GM18507 (cell line): ENCODE results near the gene FRMD8.
A peak's percentile ranks its signal among the peaks of the same experiment; 100 is the strongest.

ENCODE experiments used
- DNase-seq: peaks from one replicate; pipeline ENCODE4 v3.0.0; 2011; ENCODE audit warnings: low read depth; ENCODE audit not compliant: insufficient read length; ENCODE audit errors: extremely low spot score
- FAIRE-seq: peaks from 2 replicates; lab custom pipeline; 2011; peaks lifted over from hg19 to GRCh38; lab: Jason Lieb, UNC

The FRMD8 gene

DNA sequence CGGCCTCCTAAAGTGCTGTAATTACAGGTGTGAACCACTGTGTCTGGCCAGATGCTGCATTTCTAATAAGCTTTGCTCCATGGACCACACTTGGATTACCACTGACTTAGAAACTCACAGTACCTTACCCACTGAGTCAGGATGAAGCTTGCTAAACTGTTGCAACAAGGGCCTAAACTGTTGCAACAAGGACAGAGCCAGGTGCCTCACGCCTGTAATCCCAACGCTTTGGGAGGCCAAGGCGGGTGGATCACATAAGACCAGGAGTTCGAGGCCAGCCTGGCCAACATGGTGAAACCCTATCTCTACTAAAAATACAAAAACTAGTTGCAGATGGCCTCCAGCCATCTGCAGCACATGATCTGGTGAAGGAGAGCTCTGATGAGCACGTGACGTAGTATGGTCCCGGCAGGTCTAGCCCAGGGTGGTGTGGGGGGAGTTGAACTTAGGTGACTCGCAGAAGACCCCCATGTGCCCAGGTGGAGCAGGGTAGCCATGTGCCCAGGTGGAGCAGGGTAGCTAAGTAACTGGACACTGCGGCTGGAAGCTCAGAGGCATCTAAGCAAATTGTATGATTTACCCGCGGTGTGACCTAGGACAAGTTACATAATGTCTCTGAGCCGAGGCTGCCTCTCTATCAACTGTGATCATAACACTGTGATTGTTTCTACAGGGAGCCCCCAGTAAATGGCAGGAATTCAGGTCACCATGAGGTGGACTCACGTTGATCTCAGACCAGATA lies 12.4 kb upstream of the FRMD8 start:
- no peak for DNase-seq
- no peak for FAIRE-seq

DNA sequence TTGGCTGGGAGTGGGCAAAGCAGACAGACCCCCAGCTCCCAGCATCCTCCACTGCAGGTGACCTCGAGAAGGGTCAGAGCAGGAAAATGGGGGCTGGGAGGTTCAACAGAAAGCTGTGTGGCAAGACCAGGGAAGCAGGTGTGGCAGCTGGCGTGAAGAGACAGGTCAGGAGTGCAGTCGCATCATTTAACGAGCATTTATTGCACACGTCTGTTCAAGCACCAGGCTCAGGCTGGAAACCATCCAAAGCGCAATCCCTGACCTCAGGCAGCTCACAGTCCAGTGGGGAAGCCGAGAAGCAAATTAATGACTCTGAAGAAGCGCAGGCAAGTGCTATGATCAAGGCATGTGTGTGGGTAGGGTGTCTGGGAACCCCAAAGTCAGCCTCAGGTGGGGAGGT lies 11.4 kb upstream of the FRMD8 start:
- no peak for FAIRE-seq
- DNase-seq: no peak

DNA sequence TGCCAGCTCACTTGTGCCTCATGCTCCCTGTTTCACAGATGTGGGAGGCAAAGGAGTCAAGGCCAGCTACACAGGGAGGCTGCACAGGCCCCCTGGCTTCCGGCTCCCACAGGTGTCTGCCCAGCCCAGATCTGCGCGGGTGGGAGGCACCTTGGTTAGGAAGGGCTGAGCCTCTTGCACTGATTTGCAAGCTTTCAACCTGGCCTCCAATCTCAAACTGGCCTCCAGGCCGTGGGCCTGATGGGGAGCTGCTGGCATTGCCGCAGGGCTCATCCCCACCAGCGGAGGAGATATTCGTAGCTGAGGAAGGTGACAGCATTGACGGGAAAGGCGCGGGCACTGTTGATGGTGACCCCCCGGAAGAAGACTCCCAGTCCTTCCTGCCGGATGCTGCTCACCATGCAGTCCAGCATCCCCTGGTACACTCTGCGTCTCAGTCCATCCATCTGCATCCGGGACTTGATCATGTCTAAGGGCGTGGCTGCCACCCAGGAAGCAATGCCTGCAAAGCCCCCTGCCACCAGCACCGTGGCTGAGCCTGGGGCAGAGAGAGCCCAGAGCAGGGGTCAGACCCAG lies 10.2 kb upstream of the FRMD8 start:
- DNase-seq (no peak), FAIRE-seq (no peak)

DNA sequence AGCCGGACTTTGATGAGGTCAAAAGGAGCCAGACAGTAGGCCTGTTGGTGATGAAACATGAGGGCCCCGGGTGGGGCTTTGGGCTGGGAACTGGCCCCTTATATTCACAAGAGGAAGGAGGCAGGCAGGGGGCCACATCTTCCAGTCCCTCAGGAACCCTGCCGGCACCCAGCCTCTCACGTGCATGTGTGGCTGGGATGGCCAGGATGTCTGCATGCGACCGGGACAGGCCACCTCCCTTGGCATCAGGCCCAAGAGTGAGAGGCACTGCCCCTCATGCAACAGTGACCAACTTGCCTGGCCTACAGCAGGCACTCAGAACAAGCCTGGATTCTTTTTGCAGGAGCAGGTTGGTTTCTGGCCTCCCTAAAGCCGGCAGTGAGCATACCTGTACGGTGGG lies 9.4 kb upstream of the FRMD8 start:
- FAIRE-seq: no peak
- no peak for DNase-seq

DNA sequence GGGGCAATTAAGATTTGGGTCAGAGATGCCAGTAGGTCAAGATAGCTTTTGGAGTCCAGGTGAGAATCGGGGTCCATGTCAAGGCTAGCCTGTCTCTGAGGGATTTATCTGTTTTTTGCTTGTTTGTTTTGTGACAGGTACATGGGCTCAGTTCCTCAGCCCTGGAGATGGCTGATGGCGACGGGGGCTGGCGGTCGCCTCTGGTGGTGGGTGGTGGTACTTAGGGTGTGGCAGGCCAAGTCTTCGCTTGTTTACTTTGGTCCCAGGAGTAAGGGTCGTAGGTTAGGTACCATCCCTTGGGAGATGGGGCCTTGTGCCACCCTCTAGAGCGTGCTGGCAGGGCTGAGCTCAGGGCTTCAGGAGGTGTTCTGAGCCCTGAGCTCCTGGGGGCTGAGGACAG lies 8.7 kb upstream of the FRMD8 start:
- FAIRE-seq (no peak), DNase-seq (no peak)

- peak; percentile 74 for FAIRE-seq
- DNase-seq: no peak
Measured at GRCh38 chr11:65378208-65378927, 8.1 kb upstream of the FRMD8 start.

DNA sequence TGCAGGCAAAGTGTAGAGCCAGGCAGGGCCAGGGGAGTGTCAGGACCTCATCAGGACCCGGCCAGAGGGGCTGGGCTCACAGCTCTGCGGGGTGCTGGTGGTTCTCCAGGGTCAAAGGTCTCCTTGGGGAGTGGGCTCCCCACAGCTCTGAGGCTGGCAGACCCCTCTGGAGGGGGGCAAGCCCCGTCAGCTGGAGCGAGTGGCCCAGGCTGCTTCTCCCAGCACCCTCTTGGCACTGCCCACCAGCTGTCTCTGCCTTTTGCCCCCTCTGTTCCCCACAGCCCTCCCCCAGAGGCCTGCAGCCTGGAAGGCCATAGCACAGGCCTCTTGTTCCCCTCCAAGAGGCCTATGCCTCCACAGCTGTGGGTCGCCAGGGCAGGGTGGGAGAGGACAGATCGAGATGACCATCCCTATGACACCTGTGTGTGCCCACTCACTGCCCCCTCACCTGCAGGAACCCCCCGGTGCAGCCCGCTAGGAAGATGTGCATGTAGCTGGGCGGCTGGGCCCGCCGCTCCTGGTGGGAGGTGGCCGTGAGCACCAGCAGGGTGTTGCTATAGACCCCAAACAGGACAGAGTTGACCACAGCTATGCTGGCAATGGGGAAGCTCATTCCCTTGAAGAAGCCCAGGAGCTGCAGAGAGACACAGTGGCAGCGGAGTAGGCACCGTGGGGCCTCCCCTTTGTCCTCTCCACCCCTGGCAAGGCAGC lies 7.4 kb upstream of the FRMD8 start:
- no peak for DNase-seq
- FAIRE-seq: no peak

- no peak for FAIRE-seq
- DNase-seq: no peak
Measured at GRCh38 chr11:65379698-65380459, 6.6 kb upstream of the FRMD8 start.

GRCh38 chr11:65380460-65381119 lies 5.8 kb upstream of the FRMD8 start:
- FAIRE-seq (no peak), DNase-seq (no peak)

GRCh38 chr11:65381716-65382032 lies 4.8 kb upstream of the FRMD8 start:
- no peak for DNase-seq
- FAIRE-seq: no peak

GRCh38 chr11:65382033-65382803 lies 4.2 kb upstream of the FRMD8 start, which contains the start of gene SLC25A45:
Gene SLC25A45 (minus strand): TSS chr11:65382646. CDS start chr11:65381951, 695 bp downstream.
- peak; percentile 94 for FAIRE-seq

DNA sequence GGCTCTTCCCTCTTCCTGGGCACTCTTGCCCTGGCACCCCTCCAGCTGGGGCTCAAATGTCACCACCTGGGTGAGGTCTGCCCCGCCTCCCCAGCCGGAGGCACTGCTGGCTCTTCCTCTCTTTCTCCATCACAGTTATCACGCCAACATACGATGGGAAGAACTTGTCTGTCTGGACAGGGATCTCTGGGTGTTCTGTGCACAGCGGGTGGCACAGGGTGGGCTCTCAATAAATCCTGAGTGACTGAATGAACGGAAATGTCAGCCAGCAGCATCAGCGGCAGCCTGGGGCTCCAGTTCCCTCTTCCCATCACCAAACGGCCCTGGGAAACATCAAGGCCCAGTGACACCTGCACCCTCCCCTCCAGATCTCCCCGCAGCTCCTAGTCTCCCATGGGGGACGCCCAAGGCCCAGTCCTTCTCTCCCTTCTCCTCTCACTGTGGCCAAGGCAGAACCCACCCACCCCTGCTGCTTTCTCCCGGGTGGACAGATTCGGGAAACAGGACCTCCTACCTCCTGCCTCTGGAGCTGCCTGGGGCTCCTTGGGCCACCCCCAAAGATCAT lies 3.6 kb upstream of the FRMD8 start:
- FAIRE-seq (no peak), DNase-seq (no peak)

More at GRCh38 chr11:65382033-65382803, 4.2 kb upstream of the FRMD8 start, which contains the start of gene SLC25A45:
- DNase-seq: peak; percentile 47

DNA sequence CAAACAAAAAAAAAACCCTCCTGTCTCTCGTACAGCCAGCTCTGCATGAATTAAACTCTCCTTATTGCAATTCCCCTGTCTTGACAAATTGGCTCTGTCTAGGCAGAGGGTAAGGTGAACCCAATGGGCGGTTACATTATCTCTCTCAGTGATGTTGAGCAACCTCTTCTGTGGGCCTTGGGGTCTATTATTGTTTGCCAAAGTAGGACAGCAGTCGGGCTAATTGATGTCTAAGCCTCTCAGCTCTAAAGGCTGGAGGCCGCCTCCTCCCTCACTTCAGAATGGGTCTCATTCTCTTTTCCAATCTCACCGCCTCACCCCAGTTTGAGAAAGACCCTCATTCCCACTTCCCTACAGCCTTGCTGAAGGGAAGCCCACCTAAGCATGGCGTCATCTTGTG lies 2.7 kb upstream of the FRMD8 start:
- DNase-seq (no peak), FAIRE-seq (no peak)

GRCh38 chr11:65384301-65384889 lies 2.0 kb upstream of the FRMD8 start:
- DNase-seq: no peak
- FAIRE-seq: no peak

GRCh38 chr11:65388731-65389130 lies 2.3 kb downstream of the FRMD8 start:
- FAIRE-seq: peak; percentile 44
- DNase-seq: no peak

DNA sequence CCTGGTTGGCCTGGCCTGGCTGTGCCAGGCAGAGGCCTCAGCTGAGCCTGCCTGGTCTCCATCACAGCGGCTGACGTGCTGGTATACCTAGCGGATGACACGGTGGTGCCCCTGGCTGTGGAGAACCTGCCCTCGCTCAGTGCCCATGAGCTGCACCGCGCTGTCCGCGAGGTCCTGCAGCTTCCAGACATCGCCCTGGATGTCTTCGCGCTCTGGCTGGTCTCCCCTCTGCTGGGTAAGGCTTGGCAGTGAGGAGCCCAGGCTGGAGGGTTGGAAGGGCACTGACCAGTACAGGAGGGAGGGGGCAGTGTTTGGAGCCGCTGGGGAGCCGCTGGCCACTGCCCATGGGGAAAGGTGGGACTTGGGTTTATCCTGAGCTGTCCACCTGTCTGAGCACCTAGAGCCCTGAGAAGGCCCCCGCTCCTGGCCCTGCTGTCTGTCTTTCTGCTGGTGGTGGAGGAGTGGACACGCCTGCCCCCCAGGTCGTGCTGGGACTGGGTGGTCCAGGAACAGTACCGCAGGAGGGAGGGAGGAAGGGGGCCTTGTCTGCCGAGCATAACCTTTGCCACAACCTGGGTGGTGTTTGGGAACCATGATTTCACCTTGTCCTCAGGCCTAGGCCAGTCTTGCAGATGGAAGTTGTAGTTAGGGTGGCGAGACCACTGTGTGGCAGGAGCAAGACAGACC lies 3.0 kb downstream of the FRMD8 start:
- DNase-seq (no peak), FAIRE-seq (no peak)
